Stimulated activated CD4-positive, alpha-beta T cell treated with anti-CD3 and anti-CD28 coated beads, Interleukin-12 subunit alpha, Interleukin-12 subunit beta, amount 100 ng/mL, for 4 hours (primary cell): ENCODE results near the gene GRM6.

Experiments used
- DNase-seq: peaks from one replicate; pipeline ENCODE4 v3.0.0-alpha.2; 2020

GRM6 gene

GRCh38 chr5:178983728-178984127 is 11.4 kb downstream of the GRM6 start:
- no peak for DNase-seq

- DNase-seq = no peak
Observed at GRCh38 chr5:178982941-178983340, 12.2 kb downstream of the GRM6 start.

- DNase-seq = no peak
Observed at GRCh38 chr5:178981381-178981780, 13.7 kb downstream of the GRM6 start.

GRCh38 chr5:178965465-178966055 is 29.6 kb downstream of the GRM6 start:
- DNase-seq = no peak

- no peak for DNase-seq
Observed at GRCh38 chr5:178941361-178941760, 53.8 kb downstream of the GRM6 start.

- DNase-seq = no peak
Observed at GRCh38 chr5:178940569-178941360, 54.4 kb downstream of the GRM6 start, which contains the start of gene ZNF454. Gene ZNF454 (plus strand): TSS chr5:178941198. CDS start chr5:178942792, 1,594 bp downstream.

- DNase-seq = no peak
Observed at GRCh38 chr5:178931846-178932760, 63.0 kb downstream of the GRM6 start.
